GM21737 (cell line): ENCODE data around the gene IL12A.

Experiments
- ATAC-seq: cut with Tn5 transposase; IDR thresholded peaks from one replicate; pipeline ENCODE4 v1.9.1; 2021; ENCODE audit warnings: mild to moderate bottlenecking, moderate library complexity; ENCODE audit not compliant: unreplicated experiment

IL12A gene

GRCh38 chr3:159989973-159990846 is 1.6 kb downstream of the IL12A start:
- ATAC-seq = no peak

GRCh38 chr3:159991591-159991990 is 3.0 kb downstream of the IL12A start:
- ATAC-seq = no peak

- ATAC-seq = no peak
These were observed 4.0 kb downstream of the IL12A start for GRCh38 chr3:159992589-159992988.

- ATAC-seq = no peak
These were observed 5.5 kb downstream of the IL12A start for GRCh38 chr3:159994182-159994581.

GRCh38 chr3:159995091-159995490 is 6.5 kb downstream of the IL12A start:
- ATAC-seq = no peak

- no peak for ATAC-seq
These were observed 7.4 kb downstream of the IL12A start for GRCh38 chr3:159996018-159996417.

GRCh38 chr3:159996959-159997358 is 8.3 kb downstream of the IL12A start:
- no peak for ATAC-seq

GRCh38 chr3:160001148-160001760 is 12.6 kb downstream of the IL12A start:
- no peak for ATAC-seq

GRCh38 chr3:160001850-160002623 is 13.4 kb downstream of the IL12A start:
- no peak for ATAC-seq

GRCh38 chr3:160003520-160004128 is 15.0 kb downstream of the IL12A start:
- peak; percentile 76 for ATAC-seq

GRCh38 chr3:160005004-160005403 is 16.4 kb downstream of the IL12A start:
- ATAC-seq = no peak

GRCh38 chr3:160006282-160007163 is 17.9 kb downstream of the IL12A start:
- ATAC-seq = peak; percentile 35

GRCh38 chr3:160008961-160009360 is 20.3 kb downstream of the IL12A start:
- no peak for ATAC-seq

GRCh38 chr3:160009525-160009924 is 20.9 kb downstream of the IL12A start:
- ATAC-seq = no peak

GRCh38 chr3:160010578-160010977 is 21.9 kb downstream of the IL12A start:
- ATAC-seq = peak; percentile 54

GRCh38 chr3:160012108-160012507 is 23.5 kb downstream of the IL12A start:
- ATAC-seq = peak; percentile 82

- ATAC-seq = no peak
These were observed 28.3 kb downstream of the IL12A start for GRCh38 chr3:160016972-160017371.

GRCh38 chr3:160018959-160019358 is 30.3 kb downstream of the IL12A start:
- no peak for ATAC-seq

- ATAC-seq = no peak
These were observed 31.5 kb downstream of the IL12A start for GRCh38 chr3:160020057-160020711.

GRCh38 chr3:160022068-160022467 is 33.4 kb downstream of the IL12A start:
- no peak for ATAC-seq
